ENCODE results near the gene PCSK1. TPM values are rescaled to one million over a fixed set of nuclear protein-coding genes. Genes with fewer than 3 reads are reported as not detected.

Gene PCSK1
- total and polyA plus RNA-seq, 2 of the 8 experiments (the other 6 are each of a cell fraction or from before 2014, with no cell fraction given) = 1.3 to 3.2 TPM

GRCh38 chr5:96342581-96342980 lies 90.5 kb downstream of the PCSK1 start:
- POLR2A ChIA-PET (ENCODE audit: partially characterized antibody) = no interaction called here
- H3K4ac ChIP-seq (replicated peaks; ENCODE audit: insufficient read length, low read depth, low read length) = no peak overlapping the region
- FAIRE-seq (no peak), DNase-seq (ENCODE audit: low read depth in 1 of 2, low spot score in 2 of 2) (no peak)
- 93% methylated on average over 4 of the region's 4 CpGs; no CpG with 5 or more reads in 1 of the 2 experiments for WGBS, 2 experiments (ENCODE audit: extremely low coverage in 1 of 2, insufficient coverage in 1 of 2, insufficient read length in 1 of 2, insufficient replicate concordance in 2 of 2, low coverage in 1 of 2, low lambda C conversion rate in 2 of 2, missing lambda C conversion rate in 1 of 2)
- no peak overlapping the region for H2BK20ac ChIP-seq (ENCODE audit: low read length)
- H3K56ac ChIP-seq (replicated peaks; ENCODE audit: insufficient read length, low read depth, low read length) = no peak overlapping the region
- TF ChIP-seq ATF2 (IDR thresholded peaks at IDR 0.05; ENCODE audit: low read length) = no peak
- TF ChIP-seq RXRA (IDR thresholded peaks at IDR 0.05; ENCODE audit: insufficient read depth, low read depth, low read length) = no peak
- no peak for TF ChIP-seq RBBP5 (IDR thresholded peaks at IDR 0.05; ENCODE audit: borderline replicate concordance, low read depth, low read length)
- no peak for TF ChIP-seq JUN (IDR thresholded peaks at IDR 0.05; ENCODE audit: low read depth, low read length)
- no peak for TF ChIP-seq BRCA1 (IDR thresholded peaks at IDR 0.05; ENCODE audit: low read depth, low read length)
- no peak for TF ChIP-seq EGR1 (IDR thresholded peaks at IDR 0.05; ENCODE audit: borderline replicate concordance, low read depth, low read length)
- no peak for TF ChIP-seq CBX8 (IDR thresholded peaks at IDR 0.05; ENCODE audit: borderline replicate concordance, low read depth, low read length)
- TF ChIP-seq HDAC6 (IDR thresholded peaks at IDR 0.05; ENCODE audit: low read depth, low read length) = no peak
- TF ChIP-seq SRF (IDR thresholded peaks at IDR 0.05; ENCODE audit: low read depth, low read length) = no peak
- TF ChIP-seq KDM1A (IDR thresholded peaks at IDR 0.05; ENCODE audit: borderline replicate concordance, low read length) = no peak
- no peak overlapping the region for H2BK5ac ChIP-seq (ENCODE audit: low read depth, low read length)
- no peak overlapping the region for H2BK12ac ChIP-seq (ENCODE audit: low read depth, low read length)
- no peaks in the 10 kb centered on the region for H3K79me1 ChIP-seq (ENCODE audit: low read depth, low read length)
- no peak overlapping the region for H3K14ac ChIP-seq (ENCODE audit: insufficient read length)
- no peak overlapping the region for H2BK15ac ChIP-seq (ENCODE audit: low read length)
- H4K91ac ChIP-seq (replicated peaks; ENCODE audit: insufficient read length, low read length) = no peak overlapping the region
- H4K20me1 ChIP-seq (replicated peaks in 1 of 2; ENCODE audit: control insufficient read depth in 1 of 2, insufficient read depth in 2 of 2, low read length in 2 of 2) = no peaks in the 10 kb centered on the region
- no peaks in the 10 kb centered on the region for H3K23me2 ChIP-seq (ENCODE audit: low read depth, low read length)
- no peak overlapping the region for H3K4me3 ChIP-seq (ENCODE audit: extremely low read depth in 1 of 4, insufficient read depth in 2 of 4, low read depth in 3 of 4, low read length in 4 of 4)
- no peaks in the 10 kb centered on the region for H3K4me1 ChIP-seq (replicated peaks in 1 of 4; ENCODE audit: control insufficient read depth in 3 of 4, insufficient read depth in 4 of 4, low read length in 3 of 4)
- no peak overlapping the region for H2AK5ac ChIP-seq (ENCODE audit: low read depth, low read length)
- no peaks in the 10 kb centered on the region for H3K9me3 ChIP-seq (ENCODE audit: insufficient read depth in 2 of 2, low read depth in 1 of 2, low read length in 1 of 2)
- H3K27me3 ChIP-seq (replicated peaks in 1 of 4; ENCODE audit: control insufficient read depth in 3 of 4, extremely low read depth in 1 of 4, insufficient read depth in 3 of 4, low read length in 3 of 4) = no peaks in the 10 kb centered on the region
- CTCF ChIA-PET (ENCODE audit: partially characterized antibody) = interaction anchor here (0.8 to 6.1 kb wide), 7 partner anchors 9 to 283 kb away, joined by 3 to 118 read pairs (median 3); no protein-coding TSS in a partner anchor
- no peak overlapping the region for H3K4me2 ChIP-seq (ENCODE audit: insufficient read depth in 1 of 2, low read depth in 2 of 2, low read length in 2 of 2)
- no peak overlapping the region for H4K8ac ChIP-seq (ENCODE audit: extremely low read depth, insufficient read depth, low read length)
- H4K5ac ChIP-seq (ENCODE audit: insufficient read length, low read depth, low read length) = no peak overlapping the region
- H2BK120ac ChIP-seq (replicated peaks; ENCODE audit: low read depth, low read length) = no peak overlapping the region
- no peak overlapping the region for H3K27ac ChIP-seq (ENCODE audit: low read depth, low read length)
- no peak overlapping the region for H3K18ac ChIP-seq (ENCODE audit: extremely low read depth, low read length)
- H2AFZ ChIP-seq (ENCODE audit: low read length) = no peak overlapping the region
- no peak overlapping the region for H3K23ac ChIP-seq (ENCODE audit: insufficient read length)
- H3K9ac ChIP-seq (replicated peaks in 1 of 4; ENCODE audit: extremely low read depth in 1 of 4, low read depth in 3 of 4, low read length in 3 of 4) = no peak overlapping the region
- no peaks in the 10 kb centered on the region for H3K36me3 ChIP-seq (ENCODE audit: control insufficient read depth in 2 of 4, insufficient read depth in 4 of 4, low read length in 3 of 4)
- H3K79me2 ChIP-seq (ENCODE audit: control insufficient read depth in 1 of 2, insufficient read depth in 2 of 2, low read length in 2 of 2) = no peaks in the 10 kb centered on the region

All from H1 (cell line).